Stimulated activated CD8-positive, alpha-beta memory T cell treated with anti-CD3 and anti-CD28 coated beads, Interleukin-15, amount 100 ng/mL, for 24 hours (primary cell): ENCODE data around the gene EPB41L2.
"Not testable (repeated sequence)": the region's sequence is repeated elsewhere in the genome, so short reads cannot be mapped to it uniquely, and the experiment has no call there.

Experiments used
- DNase-seq: peaks from one replicate; pipeline ENCODE4 v3.0.0-alpha.2; 2020; ENCODE audit warnings: low read depth

The EPB41L2 gene

DNA sequence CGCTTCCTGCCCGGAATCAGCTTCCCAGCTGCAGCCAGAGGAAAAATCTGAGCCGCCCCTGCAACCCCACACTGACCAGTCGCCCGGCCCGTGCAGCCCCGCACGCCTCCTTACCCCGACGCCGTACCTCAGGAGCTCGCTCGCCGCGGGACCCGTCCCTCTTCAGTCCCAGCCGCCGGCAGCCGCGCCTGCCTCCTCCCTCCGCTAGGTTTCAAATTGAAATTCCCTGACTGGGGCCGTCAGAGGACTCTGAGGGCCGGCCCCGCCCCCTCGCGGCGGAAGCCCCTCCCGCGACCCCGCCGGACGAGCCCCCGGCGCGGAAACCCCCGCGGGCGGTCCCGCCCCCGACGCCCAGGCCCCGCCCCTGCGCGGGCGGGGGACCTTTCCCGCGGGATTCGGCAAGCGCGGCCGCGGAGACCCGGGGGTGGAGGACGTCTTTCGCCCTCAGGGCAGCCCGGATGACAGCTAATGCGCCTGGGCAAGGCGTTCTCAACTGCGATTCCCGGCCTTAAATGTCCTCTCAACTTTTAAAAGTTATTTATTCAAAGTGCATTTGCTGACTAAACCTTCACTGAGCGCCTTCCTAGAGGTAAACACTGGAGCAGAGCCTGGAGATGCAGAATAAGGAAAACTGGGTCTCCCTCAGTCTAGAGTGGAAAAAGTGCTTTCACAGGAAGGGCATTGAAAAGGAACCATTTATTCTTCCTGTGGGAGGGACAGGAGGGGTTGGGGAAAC, at the start of gene EPB41L2:
EPB41L2 (minus strand) TSS at position 218 of the 736 bp plus-strand sequence. CDS start 106,760 bp downstream, outside the sequence.
- peak; percentile 57 for DNase-seq

DNA sequence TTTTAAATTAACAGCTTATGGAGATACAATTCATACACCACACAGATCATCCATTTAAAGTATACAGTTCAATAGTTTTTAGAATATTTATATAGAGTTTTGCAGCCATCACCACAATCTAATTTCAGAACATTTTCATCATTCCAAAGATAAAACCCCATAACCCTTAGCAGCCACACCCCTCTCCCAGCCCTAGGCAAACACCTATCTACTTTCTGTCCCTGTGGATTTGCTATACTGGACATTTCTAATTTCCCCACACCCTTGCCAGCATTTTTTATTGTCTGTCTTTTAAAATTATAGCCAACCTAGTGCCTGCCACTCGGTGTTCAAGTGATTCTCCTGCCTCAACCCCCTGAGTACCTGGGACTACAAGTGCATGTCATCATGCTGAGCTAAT, 49.2 kb upstream of the EPB41L2 start:
- no peak for DNase-seq

DNA sequence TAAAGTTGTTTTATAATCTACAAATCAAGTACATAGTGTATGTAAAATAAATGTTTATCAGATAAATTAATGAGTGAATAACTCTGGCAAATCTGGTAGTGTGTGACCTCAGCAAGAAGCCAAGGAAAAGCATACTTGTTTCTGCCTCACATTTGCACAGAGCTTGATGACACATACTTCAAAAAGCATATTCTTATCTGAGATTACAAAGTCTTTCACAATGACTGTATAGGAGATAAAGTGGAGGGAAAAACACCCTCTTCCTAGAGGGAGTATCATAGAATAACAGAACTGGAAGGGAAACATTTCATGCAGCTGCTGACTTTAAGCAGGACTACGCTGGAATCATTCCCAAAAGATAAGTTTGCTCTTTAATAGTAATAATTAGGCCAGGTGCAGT, 44.1 kb upstream of the EPB41L2 start:
- DNase-seq: no peak

DNA sequence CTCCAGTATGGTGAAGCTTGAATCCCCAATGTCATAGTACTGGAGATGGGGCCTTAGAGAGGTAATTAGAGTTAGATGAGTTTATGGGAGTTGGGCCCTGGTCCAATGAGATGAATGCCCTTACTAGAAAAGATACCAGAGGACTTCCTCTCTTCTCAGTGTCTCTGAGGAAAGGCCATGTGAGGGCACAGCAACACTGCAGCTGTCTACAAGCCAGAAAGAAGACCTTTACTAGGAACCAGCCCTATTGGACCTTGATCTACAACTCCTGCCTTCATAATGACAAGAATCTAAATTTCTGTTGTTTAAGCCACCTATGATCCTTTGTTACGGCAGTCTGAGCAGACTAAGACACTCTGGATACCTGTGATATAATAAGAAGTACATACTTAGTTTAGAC, 40.9 kb upstream of the EPB41L2 start:
- no peak for DNase-seq

DNA sequence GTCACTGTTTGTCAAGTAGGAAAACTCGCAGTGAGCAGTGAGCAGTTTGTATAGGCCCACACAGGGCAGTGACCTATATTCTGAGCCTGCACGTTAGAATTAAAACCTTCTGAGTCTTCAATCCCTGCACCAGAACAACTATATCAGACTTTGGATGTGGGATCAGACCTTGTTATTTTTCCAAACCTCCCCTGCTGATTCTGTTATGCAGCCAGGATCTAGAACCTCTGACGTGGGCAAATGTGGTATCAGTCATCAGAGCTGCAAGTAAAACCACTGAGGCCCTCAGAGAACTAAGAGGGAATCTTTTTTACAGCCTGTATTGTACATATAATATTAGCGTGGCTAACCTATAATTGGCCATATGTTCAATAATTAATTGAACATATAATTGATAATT, 40.3 kb upstream of the EPB41L2 start:
- no peak for DNase-seq

DNA sequence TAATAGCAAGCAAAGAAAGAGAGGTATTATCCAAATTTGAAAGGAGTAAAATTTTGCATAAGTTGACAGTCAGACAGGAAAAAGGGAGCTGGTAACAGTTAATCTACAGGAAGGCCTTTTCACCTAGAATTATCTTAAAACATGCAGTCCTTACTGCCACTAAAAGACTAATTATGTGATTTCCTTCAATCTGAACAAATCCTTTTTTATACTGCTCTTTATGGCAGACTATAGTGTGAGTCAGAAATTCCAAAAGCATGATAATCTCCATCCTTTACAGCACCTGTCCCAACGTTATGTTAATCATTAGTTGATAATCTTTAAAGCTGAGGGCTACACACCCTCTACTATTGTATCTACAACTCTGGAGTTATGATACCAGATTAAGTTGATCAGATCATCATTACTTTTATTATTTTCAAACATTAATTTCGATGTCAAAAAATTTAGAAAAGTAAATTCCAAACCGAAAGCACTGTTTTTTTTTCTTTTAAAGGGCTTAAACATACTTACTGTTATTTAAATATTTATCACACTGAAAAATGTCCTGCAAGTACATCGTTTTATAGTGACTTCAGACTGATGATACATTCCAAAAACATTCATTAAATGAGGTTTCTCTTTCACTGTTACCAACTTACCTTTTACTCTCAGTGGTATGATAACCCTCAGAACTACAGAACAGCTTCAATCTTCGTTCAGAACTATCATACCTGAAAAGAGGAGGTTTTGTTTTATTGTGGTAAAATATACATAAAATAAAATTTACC, 39.1 kb upstream of the EPB41L2 start:
- no peak for DNase-seq

DNA sequence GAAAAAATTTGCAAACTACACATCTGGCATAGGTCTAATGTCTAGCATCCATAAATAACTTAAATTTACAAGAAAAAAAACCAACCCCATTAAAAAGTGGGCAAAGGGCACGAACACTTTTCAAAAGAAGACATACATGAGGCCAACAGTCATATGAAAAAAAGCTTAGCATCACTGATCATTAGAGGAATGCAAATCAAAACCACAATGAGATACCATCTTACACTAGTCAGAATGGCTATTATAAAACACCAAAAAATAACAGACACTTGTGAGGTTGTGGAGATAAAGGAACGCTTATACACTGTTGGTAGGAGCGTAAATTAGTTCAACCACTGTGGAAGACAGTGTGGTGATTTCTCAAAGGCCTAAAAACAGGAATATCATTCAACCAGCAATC, 33.7 kb upstream of the EPB41L2 start:
- no peak for DNase-seq

DNA sequence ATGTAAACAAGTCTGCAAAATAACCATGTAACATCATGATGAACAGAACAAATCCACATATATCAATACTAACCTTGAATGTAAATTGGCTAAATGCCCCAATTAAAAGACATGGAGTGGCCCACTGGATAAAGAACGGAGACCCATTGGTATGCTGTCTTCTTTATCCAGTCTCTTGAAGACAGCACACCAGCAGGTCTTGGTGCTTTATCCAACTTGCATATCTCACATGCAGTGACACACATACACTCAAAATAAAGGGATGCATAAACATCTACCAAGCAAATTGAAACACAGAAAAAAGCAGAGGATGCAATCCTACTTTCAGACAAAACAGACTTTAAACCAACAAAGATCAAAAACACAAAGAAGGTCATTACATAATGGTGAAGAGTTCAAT, 30.3 kb upstream of the EPB41L2 start:
- no peak for DNase-seq

DNA sequence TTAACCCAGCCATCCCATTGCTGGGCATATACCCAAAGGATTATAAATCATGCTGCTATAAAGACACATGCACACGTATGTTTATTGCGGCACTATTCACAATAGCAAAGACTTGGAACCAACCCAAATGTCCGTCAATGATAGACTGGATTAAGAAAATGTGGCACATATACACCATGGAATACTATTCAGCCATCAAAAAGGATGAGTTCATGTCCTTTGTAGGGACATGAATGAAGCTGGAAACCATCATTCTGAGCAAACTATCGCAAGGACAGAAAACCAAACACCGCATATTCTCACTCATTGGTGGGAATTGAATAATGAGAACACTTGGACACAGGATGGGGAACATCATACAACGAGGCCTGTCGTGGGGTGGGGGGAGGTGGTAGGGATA, 28.9 kb upstream of the EPB41L2 start:
- not testable (repeated sequence) for DNase-seq

DNA sequence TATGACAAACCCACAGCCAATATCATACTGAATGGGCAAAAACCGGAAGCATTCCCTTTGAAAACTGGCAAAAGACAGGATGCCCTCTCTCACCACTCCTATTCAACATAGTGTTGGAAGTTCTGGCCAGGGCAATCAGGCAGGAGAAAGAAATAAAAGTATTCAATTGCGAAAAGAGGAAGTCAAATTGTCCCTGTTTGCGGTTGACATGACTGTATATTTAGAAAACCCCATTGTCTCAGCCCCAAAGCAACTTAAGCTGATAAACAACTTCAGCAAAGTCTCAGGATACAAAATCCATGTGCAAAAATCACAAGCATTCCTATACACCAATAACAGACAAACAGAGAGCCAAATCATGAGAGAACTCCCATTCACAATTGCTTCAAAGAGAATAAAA, 27.3 kb upstream of the EPB41L2 start:
- DNase-seq: not testable (repeated sequence)

DNA sequence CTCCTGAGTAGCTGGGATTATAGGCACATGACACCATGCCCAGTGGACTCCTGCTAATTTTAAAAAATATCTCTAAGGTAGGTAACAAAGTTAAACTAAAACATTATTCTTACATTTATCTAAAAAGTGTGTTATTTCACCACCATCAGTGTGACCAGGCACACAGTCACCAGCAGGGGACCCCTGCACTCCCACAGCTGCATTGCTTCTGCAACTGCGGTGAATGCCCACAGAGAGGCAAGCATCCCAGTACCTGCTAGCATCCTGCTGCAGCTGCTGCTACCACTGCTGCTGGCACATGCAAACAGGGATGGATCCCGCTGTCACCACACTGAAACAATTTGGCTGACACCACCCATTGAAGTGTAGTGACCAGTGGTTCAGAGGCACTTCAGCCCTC, 21.9 kb upstream of the EPB41L2 start:
- DNase-seq: no peak

DNA sequence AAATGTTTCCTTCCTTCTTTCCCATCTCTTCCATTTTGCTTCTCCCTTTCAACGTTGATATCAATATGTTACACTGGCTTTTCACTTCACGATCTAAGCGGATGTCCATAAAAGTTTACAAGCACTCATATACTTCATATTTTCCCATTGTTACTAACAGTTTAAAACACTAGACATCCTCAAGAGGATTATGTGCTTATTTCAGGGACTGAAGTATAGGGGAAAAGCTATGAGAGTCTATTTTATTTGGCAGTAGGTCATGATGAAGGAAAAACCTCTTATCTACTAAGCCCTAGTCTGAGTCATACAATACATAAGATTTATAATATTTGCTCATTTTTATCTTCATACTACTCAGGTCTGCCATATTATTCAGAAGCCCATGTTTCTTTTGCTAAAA, 20.6 kb upstream of the EPB41L2 start:
- no peak for DNase-seq

DNA sequence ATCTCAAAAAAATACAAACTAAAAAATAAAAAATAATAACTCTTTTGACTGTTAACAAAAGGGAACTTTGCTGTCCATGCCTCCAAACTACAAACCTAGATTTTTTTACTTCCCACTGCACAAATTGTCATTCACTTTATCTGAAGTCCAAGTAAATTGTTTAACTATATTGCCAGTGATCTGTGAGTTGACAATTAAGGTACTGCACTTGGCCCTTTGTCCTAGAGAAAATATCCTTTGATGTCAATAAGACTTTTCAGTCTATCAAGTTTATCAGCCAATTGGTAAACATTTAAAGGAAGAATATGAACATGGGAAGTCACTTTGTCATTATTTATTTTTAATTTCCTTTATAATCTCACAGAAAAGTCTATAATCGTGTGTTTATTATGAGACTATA, 19.3 kb upstream of the EPB41L2 start:
- DNase-seq: no peak

DNA sequence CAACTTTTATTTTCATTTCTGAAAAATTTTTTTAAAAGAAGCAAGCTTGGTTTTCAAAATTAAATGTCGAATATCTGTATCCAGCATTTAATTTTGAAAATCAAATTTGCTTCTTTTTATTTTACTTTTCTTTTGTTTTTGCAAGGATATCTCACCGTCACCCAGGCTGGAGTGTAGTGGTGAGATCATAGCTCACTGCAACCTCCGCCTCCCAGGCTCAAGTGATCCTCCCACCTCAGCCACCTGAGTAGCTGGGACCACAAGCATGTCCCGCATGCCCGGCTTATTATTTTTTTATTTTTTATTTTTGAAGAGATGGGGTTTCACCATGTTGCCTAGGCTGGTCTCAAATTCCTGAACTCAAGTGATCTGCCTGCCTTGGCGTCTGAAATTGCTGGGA, 17.0 kb upstream of the EPB41L2 start:
- DNase-seq: no peak

DNA sequence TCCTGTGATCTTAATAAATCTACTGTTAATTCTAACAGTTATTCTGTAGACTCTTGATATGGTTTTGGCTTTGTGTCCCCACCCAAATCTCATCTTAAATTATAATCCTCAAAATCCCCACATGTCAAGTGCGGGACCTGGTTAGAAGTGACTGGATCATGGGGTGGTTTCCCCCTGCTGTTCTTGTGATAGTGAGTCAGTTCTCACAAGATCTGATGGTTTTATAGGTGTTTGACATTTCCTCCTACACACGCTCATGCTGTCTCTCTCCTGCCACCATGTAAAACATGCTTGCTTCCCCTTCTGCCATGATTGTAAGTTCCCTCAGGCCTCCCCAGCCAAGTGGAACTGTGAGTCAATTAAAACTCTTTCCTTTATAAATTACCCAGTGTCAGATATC, 10.5 kb upstream of the EPB41L2 start:
- no peak for DNase-seq

DNA sequence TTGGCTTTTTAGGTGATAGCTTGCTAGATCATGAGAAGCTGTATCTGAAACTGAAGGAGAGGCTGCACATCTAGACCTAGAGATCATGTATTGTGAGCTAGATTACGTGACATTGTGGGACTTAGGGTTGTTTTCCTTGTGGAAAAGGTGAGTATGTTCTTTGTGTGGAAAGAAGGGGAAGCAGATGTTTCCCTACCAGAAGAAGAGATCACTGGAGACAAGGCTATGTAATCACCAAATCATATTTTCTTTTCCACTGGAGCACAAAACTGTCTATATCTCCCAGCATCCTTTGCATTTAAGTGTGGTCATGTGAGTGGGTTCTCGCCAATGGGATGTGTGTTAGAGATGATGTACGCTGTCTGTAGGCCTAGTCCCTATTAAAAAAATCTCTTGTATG, 7.0 kb upstream of the EPB41L2 start:
- no peak for DNase-seq

DNA sequence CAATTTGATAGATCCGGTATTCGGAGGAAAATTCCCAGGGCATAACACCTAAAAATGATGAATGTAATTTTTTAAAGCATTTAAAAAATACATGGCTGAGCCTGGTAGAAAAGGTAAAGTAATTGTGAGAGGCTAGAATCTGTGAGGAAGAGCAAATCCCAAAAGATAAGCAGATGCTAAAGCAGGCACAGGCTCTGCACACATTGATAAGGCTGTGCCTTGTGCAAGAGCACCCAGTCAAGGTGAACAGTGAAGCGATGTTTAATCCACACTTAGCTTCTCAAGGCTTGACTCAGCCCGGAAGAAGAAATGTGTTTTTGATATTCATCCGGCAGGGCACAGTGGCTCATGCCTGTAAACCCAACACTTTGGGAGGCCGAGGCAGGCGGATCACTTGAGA, 5.1 kb upstream of the EPB41L2 start:
- no peak for DNase-seq

DNA sequence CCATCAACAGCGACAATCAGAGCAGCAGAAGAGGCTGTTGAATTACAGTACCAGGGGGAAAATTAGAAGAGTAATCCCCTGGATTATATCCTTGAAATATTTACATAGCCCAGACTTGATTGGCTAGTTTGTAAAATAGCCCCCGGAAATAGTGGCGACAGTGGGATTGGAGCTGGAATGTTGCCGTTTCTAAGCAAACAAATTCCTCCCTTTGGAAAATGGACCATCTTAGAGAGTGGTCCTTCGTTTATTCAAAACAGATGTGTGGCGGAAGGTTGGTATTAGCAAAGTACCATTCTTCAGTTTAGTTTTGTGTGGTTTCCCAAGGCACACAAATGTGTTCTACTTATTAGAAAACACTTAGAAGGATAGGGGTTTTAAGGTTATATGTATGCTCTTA, 4.5 kb upstream of the EPB41L2 start:
- DNase-seq: no peak

DNA sequence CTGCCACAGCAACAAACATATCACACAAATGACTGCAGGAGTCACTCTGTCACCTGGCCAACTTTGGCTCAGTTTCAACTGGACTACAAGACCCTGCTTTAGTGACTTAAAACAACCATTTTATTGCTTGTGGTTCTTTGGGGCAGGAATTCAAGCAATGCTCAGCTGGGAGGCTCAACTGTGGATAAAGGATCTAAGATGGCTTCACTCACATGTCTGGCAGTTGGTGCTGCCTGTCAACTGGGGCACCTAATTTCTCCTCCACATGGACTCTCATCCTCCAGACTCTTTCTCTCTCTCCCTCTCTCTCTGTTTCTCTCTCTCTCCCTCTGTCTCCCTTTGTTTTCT, 2.8 kb upstream of the EPB41L2 start:
- no peak for DNase-seq

DNA sequence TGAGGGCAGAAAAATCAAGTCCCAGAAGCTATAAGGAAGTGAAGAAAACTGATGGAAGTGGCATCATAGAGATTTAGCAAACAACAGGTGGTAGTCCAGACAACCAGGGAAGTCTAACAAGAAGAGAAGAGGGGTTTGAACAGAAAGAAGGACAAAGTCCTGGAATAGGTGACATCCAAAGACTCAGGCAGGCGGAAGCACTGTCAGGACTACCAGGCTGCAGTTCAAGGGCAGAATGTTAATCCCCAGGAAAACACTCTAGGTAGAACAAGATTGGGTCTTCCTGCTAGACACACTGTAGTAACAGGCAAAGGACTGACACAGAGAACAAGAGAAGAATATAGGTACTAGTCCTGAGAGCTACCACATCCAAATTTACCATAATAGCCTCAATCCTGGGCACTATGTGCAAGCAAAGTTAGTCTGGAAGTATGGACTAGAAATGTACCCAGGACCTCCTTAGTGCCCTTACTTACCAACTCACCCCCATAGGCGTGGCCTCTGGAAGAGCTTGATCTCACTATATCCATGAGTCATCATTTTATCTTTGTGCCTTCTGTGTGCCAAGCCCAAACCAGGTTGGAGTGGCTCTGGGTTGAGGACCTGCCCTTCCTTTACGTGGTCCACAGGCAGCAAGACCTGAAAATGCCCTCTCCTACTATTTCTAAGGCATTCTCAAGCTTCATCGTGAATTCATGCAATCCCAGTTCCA, 2.2 kb upstream of the EPB41L2 start:
- no peak for DNase-seq

DNA sequence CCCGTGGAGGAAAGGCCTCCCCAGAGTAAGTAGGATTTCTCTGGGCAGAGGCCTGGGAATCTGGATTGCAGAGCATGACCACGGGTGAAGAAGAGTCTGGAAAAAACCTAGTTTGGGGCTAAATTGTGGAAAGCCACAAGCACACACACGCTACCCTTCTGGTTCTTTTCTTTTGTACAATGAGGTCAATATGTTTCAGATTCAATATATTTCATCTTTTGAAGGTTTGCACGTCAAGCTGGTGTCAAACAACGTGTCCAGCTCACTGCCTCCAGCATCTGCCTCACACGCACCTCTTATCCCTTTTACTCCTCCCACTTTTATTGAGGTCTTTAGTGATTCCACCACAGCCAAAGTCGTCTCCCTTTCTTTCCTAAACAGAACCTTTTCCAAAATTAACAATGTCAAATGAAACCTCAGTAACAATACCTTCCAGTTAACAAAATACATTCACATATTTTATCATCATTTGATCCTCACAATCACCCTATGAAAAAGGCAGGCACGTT, 773 bp upstream of the EPB41L2 start:
- DNase-seq: no peak

DNA sequence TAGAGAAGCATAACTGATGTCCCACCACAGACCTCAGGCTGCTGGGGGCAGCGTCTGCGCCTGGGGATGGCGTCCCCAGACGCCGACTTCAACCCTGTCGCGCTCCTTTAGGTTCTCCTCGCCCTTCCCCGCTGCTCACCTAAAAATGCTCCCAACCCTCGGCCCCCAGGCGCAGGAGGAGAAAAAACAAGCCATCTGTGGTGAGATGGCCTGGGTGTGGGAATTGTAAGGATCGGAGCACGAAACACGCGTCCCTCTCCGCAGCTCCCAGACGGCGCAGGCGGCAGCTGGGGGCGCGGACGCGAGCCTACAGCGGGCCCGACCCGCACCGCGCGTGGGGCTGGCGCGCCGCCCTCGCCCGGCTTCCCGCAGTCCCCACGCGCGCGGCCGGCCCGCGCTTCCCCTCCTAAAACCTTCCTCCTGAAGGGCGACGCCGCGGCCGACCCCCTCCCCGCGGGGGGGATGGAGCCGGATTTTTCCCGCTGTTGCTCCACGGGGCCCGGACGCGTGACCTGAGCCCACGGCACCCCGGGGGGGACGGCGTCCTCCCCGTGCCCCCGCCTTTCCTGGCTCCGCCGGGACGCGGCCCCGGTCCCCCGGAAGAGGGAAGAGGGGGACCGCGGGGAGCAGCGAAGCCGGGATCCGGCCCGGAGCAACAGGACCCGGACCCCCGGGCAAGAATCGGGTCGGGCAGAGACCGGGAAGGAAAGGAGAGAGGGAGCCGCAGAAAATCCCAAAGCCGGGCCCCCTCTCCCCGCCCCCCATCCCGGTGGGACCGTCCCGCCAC, 611 bp downstream of the EPB41L2 start:
- no peak for DNase-seq
